ENCODE measurements around the gene CCDC185.

CCDC185 gene

GRCh38 chr1:223443397-223443796 is 50.2 kb downstream of the CCDC185 start:
- DNase-seq = no peak

DNA sequence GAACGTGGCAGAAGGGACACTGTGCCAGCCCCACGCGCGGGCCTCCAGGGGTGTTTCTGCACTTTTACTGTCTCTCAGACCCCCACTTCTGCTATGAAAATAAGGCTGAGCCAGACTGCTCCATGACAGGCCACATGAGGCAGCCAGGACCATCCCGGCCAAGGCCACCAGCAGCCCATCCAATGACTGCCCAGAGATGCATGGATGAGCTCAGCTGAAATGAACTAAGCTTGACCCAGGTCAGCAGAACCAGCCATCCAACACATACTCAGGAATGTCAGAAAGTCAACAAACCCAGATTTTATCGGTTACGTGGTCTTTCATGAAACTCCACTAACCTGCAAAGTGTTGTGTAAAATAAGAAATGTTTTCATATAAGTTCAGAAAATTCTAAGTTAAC is 51.2 kb downstream of the CCDC185 start:
- DNase-seq = no peak
